Mesenteric fat pad (tissue), 1 donor: Measurements from ENCODE around the gene POLG2. TPM values are rescaled to one million over a fixed set of nuclear protein-coding genes. Genes with fewer than 3 reads are reported as not detected.
A peak's percentile ranks its signal among the peaks of the same experiment; 100 is the strongest.
"Not testable (repeated sequence)": the region's sequence is repeated elsewhere in the genome, so short reads cannot be mapped to it uniquely, and the experiment has no call there.

ENCODE experiments used
- DNase-seq: peaks from one replicate; pipeline ENCODE4 v3.0.0-alpha.2; 2020; ENCODE audit warnings: low spot score
- total RNA-seq: library from RNA; stranded (reverse); fragmentation: NEBNext Ultra II Directional; extraction: Animal tissue kit (Norgen Biotek cat#: 25700); gene quantifications from one replicate; pipeline ENCODE4 v1.2.1, GENCODE V29; 2021
- donor health status: DM: yes; HTN: yes; CAD: no.

The POLG2 gene
- total RNA-seq, 1 donor from 2014 or later = 11.6 TPM

- DNase-seq = peak; percentile 100
Observed at GRCh38 chr17:64506201-64506575, 9.3 kb upstream of the POLG2 start, which contains the start of gene DDX5. TSS of gene DDX5 (minus strand) at chr17:64506289. CDS start at chr17:64506119, 170 bp downstream.

- DNase-seq = peak; percentile 97
Observed at GRCh38 chr17:64505340-64506200, 8.7 kb upstream of the POLG2 start.

GRCh38 chr17:64504769-64505339 lies 8.0 kb upstream of the POLG2 start:
- DNase-seq = no peak

- DNase-seq = no peak
Observed at GRCh38 chr17:64503821-64504768, 7.2 kb upstream of the POLG2 start.

- DNase-seq = no peak
Observed at GRCh38 chr17:64503341-64503740, 6.5 kb upstream of the POLG2 start.

- no peak for DNase-seq
Observed at GRCh38 chr17:64502809-64503208, 6.0 kb upstream of the POLG2 start.

- no peak for DNase-seq
Observed at GRCh38 chr17:64502021-64502420, 5.2 kb upstream of the POLG2 start.

GRCh38 chr17:64500862-64501765 lies 4.3 kb upstream of the POLG2 start:
- no peak for DNase-seq

- no peak for DNase-seq
Observed at GRCh38 chr17:64500487-64500859, 3.6 kb upstream of the POLG2 start.

GRCh38 chr17:64499805-64500486 lies 3.1 kb upstream of the POLG2 start:
- no peak for DNase-seq

GRCh38 chr17:64498308-64499203 lies 1.7 kb upstream of the POLG2 start:
- no peak for DNase-seq

GRCh38 chr17:64497565-64498035 lies 746 bp upstream of the POLG2 start:
- no peak for DNase-seq

- no peak for DNase-seq
Observed at GRCh38 chr17:64496348-64496785, 487 bp downstream of the POLG2 start.

- not testable (repeated sequence) for DNase-seq
Observed at GRCh38 chr17:64495300-64495699, 1.6 kb downstream of the POLG2 start.

GRCh38 chr17:64494121-64494520 lies 2.7 kb downstream of the POLG2 start:
- no peak for DNase-seq

GRCh38 chr17:64492481-64493109 lies 4.3 kb downstream of the POLG2 start:
- no peak for DNase-seq

GRCh38 chr17:64491994-64492393 lies 4.9 kb downstream of the POLG2 start:
- no peak for DNase-seq
